HG02571 (cell line): Measurements from ENCODE around the gene FEN1.

ENCODE experiments used
- ATAC-seq: cut with Tn5 transposase; IDR thresholded peaks from one replicate; pipeline ENCODE4 v1.9.1; 2021; ENCODE audit warnings: mild to moderate bottlenecking, moderate library complexity; ENCODE audit not compliant: unreplicated experiment

FEN1 gene

GRCh38 chr11:61838501-61838900 lies 45.8 kb downstream of the FEN1 start:
- no peak for ATAC-seq

GRCh38 chr11:61838921-61839320 lies 46.2 kb downstream of the FEN1 start:
- ATAC-seq, result no peak

- ATAC-seq, result no peak
These were observed 47.0 kb downstream of the FEN1 start for GRCh38 chr11:61839742-61840141.

GRCh38 chr11:61840371-61840770 lies 47.7 kb downstream of the FEN1 start:
- ATAC-seq, result no peak

GRCh38 chr11:61841636-61842527 lies 49.2 kb downstream of the FEN1 start:
- no peak for ATAC-seq

- ATAC-seq, result no peak
These were observed 49.8 kb downstream of the FEN1 start for GRCh38 chr11:61842528-61842820.

- no peak for ATAC-seq
These were observed 52.3 kb downstream of the FEN1 start for GRCh38 chr11:61844909-61845565.

- no peak for ATAC-seq
These were observed 53.8 kb downstream of the FEN1 start for GRCh38 chr11:61846362-61847020.
